ENCODE data around the gene ANP32A.

DNA sequence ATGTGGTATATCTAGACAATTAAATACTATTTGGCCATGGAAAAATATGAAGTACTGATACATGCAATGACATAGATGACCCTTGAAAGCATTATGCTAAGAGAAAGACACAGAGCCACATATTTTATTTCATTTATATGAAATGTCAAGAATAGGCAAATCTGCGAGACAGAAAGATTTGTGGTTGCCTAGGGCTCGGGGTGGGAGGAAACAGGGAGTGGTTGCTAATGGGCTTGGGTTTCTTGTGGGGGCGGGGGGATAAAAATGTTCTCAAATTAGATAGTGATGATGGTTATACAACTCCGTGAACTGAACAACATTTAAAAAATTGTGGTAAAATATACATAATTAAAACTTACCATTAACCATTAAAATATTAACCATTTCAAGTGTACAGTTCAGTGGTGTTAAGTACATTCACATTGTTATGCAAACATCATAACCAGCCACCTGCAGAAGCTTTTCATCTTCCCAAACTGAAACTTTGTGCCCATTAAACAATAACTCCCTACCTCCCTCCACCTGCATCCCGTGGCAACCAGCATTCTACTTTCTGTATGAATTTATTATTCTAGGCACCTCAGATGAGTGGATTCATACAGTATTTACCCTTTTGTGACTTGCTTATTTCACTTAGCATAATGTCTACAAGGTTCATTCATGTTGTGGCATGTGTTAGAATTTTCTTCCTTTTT is 24.3 kb upstream of the ANP32A start:
- no peak for TF ChIP-seq POLR2A (IDR thresholded peaks at IDR 0.05)
- TF ChIP-seq, protein P1, sequence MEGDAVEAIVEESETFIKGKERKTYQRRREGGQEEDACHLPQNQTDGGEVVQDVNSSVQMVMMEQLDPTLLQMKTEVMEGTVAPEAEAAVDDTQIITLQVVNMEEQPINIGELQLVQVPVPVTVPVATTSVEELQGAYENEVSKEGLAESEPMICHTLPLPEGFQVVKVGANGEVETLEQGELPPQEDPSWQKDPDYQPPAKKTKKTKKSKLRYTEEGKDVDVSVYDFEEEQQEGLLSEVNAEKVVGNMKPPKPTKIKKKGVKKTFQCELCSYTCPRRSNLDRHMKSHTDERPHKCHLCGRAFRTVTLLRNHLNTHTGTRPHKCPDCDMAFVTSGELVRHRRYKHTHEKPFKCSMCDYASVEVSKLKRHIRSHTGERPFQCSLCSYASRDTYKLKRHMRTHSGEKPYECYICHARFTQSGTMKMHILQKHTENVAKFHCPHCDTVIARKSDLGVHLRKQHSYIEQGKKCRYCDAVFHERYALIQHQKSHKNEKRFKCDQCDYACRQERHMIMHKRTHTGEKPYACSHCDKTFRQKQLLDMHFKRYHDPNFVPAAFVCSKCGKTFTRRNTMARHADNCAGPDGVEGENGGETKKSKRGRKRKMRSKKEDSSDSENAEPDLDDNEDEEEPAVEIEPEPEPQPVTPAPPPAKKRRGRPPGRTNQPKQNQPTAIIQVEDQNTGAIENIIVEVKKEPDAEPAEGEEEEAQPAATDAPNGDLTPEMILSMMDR (IDR thresholded peaks at IDR 0.05), result no peak
- TF ChIP-seq POLR2AphosphoS5 (IDR thresholded peaks at IDR 0.05; ENCODE audit: insufficient read depth in 1 of 2, low read depth in 1 of 2), result no peak

All from vagina (tissue), 2 donors.